ENCODE results near the gene PLXDC2. TPM values are rescaled to one million over a fixed set of nuclear protein-coding genes. Genes with fewer than 3 reads are reported as not detected.

The PLXDC2 gene
- total and polyA plus RNA-seq, 7 donors = 1.8 to 44.6 (median 18.2) TPM

DNA sequence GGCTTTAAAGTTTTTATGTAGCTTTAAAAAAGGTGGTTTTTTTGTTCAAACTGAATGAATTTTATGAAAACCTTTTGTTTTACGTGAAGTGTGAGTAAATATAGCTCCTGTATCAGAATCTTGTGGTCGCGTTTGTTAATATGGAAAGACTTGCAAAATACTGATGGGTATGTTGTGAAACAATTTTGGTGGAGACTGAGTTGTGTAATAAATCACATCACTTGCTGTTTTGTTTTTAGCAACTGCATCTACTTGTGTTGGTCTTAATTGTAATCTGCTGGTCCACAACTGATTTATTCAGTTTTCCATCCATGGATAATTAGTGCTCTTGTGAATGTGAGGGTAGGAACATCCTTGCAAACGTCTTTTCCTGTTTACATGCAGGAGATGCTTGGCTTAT is 10.5 kb downstream of the PLXDC2 start:
- DNase-seq = no peak
- no peaks in the 10 kb centered on the region for H3K27me3 ChIP-seq
- H3K4me3 ChIP-seq = no peak overlapping the region
- WGBS, 2 donors = 65 to 72% methylated on average over 4 of the region's 4 CpGs
- peaks cover 0 to 17% (median 10%) of the 10 kb centered on the region in 4 donors for H3K4me1 ChIP-seq
- H3K9me3 ChIP-seq = no peaks in the 10 kb centered on the region
- H3K36me3 ChIP-seq = no peaks in the 10 kb centered on the region
- intact Hi-C loops (cut with DNase I) = no loop called here
- H3K27ac ChIP-seq = peak overlapping the region in 3 of 4 donors; percentile 22 to 60 (median 47)
- TF ChIP-seq, protein P1, sequence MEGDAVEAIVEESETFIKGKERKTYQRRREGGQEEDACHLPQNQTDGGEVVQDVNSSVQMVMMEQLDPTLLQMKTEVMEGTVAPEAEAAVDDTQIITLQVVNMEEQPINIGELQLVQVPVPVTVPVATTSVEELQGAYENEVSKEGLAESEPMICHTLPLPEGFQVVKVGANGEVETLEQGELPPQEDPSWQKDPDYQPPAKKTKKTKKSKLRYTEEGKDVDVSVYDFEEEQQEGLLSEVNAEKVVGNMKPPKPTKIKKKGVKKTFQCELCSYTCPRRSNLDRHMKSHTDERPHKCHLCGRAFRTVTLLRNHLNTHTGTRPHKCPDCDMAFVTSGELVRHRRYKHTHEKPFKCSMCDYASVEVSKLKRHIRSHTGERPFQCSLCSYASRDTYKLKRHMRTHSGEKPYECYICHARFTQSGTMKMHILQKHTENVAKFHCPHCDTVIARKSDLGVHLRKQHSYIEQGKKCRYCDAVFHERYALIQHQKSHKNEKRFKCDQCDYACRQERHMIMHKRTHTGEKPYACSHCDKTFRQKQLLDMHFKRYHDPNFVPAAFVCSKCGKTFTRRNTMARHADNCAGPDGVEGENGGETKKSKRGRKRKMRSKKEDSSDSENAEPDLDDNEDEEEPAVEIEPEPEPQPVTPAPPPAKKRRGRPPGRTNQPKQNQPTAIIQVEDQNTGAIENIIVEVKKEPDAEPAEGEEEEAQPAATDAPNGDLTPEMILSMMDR (IDR thresholded peaks at IDR 0.05) = no peak
- TF ChIP-seq POLR2AphosphoS5 (IDR thresholded peaks at IDR 0.05) = peak; percentile 23 to 57 (median 48)
- TF ChIP-seq POLR2A (IDR thresholded peaks at IDR 0.05) = no peak
- TF ChIP-seq EP300 (IDR thresholded peaks at IDR 0.05) = peak in 1 of 4 donors; percentile 48

DNA sequence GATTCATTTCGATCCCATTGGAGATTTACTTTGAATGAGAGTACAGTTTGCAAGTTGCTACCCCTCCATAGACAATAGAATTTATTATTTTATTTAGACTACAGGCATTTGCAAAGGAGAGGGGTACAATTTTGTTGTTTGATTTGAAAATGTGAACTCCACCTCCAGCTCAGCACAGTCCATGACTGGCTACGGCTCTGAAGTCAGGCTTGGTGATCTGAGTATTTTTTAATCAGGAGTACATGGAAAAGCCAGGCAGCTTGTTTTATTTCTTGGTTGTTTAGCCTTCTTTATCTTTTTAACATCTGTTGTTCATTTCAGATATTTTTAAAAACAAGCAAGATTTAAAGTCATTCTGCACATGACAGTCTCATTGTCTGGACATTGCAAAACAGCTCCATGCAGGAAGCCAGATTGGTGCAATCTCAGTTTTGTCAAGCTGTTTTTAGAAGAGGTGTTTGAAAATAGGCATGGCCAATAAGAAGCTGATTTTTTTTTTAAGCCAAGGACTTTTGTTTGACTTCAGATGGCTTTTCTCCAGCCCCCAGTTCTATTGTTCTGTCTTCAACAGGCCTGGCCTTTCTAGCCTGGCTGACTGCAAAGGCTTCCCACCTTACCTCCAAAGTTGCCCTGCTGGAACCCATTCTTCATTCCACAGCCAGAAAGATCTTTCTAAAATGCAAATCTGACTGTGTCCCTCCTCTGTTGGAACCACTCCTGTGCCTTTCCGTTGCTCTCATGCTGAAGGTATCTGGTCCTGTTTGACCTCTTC is 12.2 kb downstream of the PLXDC2 start:
- TF ChIP-seq POLR2AphosphoS5 (IDR thresholded peaks at IDR 0.05) = peak in 2 of 4 donors; percentile 36 to 55
- TF ChIP-seq EP300 (IDR thresholded peaks at IDR 0.05) = no peak
- no peak for TF ChIP-seq POLR2A (IDR thresholded peaks at IDR 0.05)
- TF ChIP-seq, protein P1 (IDR thresholded peaks at IDR 0.05) = no peak
- Histone ChIP-seq H3K27ac (peak overlapping the region in 3 of 4 donors; percentile 22 to 60 (median 47)), H3K36me3 (no peaks in the 10 kb centered on the region), H3K9me3 (no peaks in the 10 kb centered on the region), H3K4me3 (no peak overlapping the region), H3K4me1 (peaks cover 0 to 19% (median 10%) of the 10 kb centered on the region in 4 donors), H3K27me3 (no peaks in the 10 kb centered on the region)
- peak; percentile 76 for DNase-seq
- 89 to 90% methylated on average over 3 of the region's 3 CpGs for WGBS, 2 donors
- intact Hi-C loops (cut with DNase I) = no loop called here

DNA sequence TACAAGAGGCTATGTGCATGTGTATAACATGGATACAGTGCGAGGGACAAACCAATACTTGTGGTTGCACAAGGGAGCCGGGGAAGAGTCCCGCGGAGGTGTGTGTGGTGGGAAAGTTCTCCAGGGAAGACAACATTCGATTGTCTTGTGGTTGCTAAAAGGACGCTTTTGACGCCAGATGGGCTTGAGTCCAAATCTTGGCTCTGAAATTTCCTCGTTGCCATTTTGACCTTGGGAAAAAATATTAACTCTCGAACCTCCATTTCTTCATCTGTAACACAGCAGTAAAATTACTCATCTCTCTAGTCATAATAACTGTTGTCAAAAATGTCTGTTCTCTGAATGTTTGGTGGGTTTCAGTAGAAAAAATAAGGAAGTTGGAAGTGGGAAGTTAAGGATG is 16.5 kb downstream of the PLXDC2 start:
- TF ChIP-seq, protein P1 (IDR thresholded peaks at IDR 0.05) = no peak
- TF ChIP-seq EP300 (IDR thresholded peaks at IDR 0.05) (no peak), POLR2AphosphoS5 (IDR thresholded peaks at IDR 0.05) (no peak), POLR2A (IDR thresholded peaks at IDR 0.05) (no peak)
- H3K36me3 ChIP-seq = no peaks in the 10 kb centered on the region
- intact Hi-C loops (cut with DNase I) = no loop called here
- peaks cover 0 to 4% (median 3%) of the 10 kb centered on the region in 4 donors for H3K4me1 ChIP-seq
- no peak overlapping the region for H3K4me3 ChIP-seq
- 70 to 73% methylated on average over 9 of the region's 9 CpGs for WGBS, 2 donors
- DNase-seq = no peak
- H3K27ac ChIP-seq = no peak overlapping the region
- H3K9me3 ChIP-seq = no peaks in the 10 kb centered on the region
- H3K27me3 ChIP-seq = no peaks in the 10 kb centered on the region

DNA sequence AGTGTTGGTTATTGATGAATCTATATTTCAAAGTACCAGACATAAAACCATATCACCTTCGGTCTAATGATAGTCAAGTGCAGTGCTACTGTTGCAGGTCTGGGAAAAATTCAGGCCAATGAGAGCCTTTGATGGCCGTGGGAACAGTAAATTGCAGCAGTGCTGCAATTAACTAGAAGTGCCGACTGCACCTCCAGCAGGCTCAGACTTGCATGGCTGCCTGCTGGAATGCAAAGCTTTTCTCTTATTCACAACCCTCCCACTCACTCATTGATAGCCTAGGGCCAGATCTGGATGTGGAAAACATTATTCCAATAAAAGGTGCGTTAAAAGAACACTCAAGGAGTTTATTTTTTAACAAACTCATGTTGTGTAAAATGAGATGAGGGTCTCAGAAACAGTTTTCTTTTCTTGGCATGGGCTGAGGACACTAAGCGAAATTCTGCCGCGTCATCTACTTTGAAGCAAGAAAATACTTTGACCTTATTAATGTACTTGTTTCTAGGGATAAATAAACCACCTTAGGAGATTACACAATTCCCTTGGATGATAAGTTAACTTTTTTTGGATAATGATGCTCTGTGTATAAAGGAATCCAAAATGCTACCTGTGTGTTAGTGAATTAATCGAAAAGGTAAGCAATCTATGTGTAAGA is 17.1 kb downstream of the PLXDC2 start:
- DNase-seq = no peak
- no peak overlapping the region for H3K27ac ChIP-seq
- H3K9me3 ChIP-seq = no peaks in the 10 kb centered on the region
- H3K4me1 ChIP-seq = peaks cover 0 to 4% (median 3%) of the 10 kb centered on the region in 4 donors
- no peak overlapping the region for H3K4me3 ChIP-seq
- no peaks in the 10 kb centered on the region for H3K27me3 ChIP-seq
- WGBS, 2 donors = 87 to 88% methylated on average over 8 of the region's 8 CpGs
- no peak for TF ChIP-seq POLR2A (IDR thresholded peaks at IDR 0.05)
- TF ChIP-seq, protein P1 (IDR thresholded peaks at IDR 0.05) = no peak
- H3K36me3 ChIP-seq = no peaks in the 10 kb centered on the region
- intact Hi-C loops (cut with DNase I) = no loop called here
